Cerebellar cortex (tissue), 1 donor: ENCODE results near the gene JPH3.

Experiments used
- DNase-seq: peaks from one replicate; pipeline ENCODE4 v3.0.0-alpha.2; 2015; ENCODE audit warnings: low spot score

Gene JPH3

GRCh38 chr16:87601401-87601981, 817 bp upstream of the JPH3 start:
- no peak for DNase-seq

GRCh38 chr16:87602821-87603683, 744 bp downstream of the JPH3 start:
- no peak for DNase-seq

- peak; percentile 68 for DNase-seq
Measured at GRCh38 chr16:87603684-87604633, 1.7 kb downstream of the JPH3 start.

- DNase-seq = peak; percentile 83
Measured at GRCh38 chr16:87604634-87605111, 2.4 kb downstream of the JPH3 start.

- no peak for DNase-seq
Measured at GRCh38 chr16:87607223-87607622, 4.9 kb downstream of the JPH3 start.

- DNase-seq = no peak
Measured at GRCh38 chr16:87607871-87608270, 5.6 kb downstream of the JPH3 start.

GRCh38 chr16:87608400-87608985, 6.2 kb downstream of the JPH3 start:
- no peak for DNase-seq

- no peak for DNase-seq
Measured at GRCh38 chr16:87610026-87610425, 7.7 kb downstream of the JPH3 start.

- no peak for DNase-seq
Measured at GRCh38 chr16:87611456-87611855, 9.1 kb downstream of the JPH3 start.

GRCh38 chr16:87613961-87614360, 11.7 kb downstream of the JPH3 start:
- no peak for DNase-seq

GRCh38 chr16:87615621-87616041, 13.3 kb downstream of the JPH3 start:
- no peak for DNase-seq

GRCh38 chr16:87616556-87616955, 14.2 kb downstream of the JPH3 start:
- no peak for DNase-seq

- no peak for DNase-seq
Measured at GRCh38 chr16:87618216-87618615, 15.9 kb downstream of the JPH3 start.

- DNase-seq = no peak
Measured at GRCh38 chr16:87619360-87620200, 17.3 kb downstream of the JPH3 start.

GRCh38 chr16:87620201-87620495, 17.8 kb downstream of the JPH3 start:
- DNase-seq = no peak

- DNase-seq = no peak
Measured at GRCh38 chr16:87621550-87621829, 19.2 kb downstream of the JPH3 start.

GRCh38 chr16:87621976-87622713, 19.8 kb downstream of the JPH3 start:
- DNase-seq = no peak

- no peak for DNase-seq
Measured at GRCh38 chr16:87622756-87623319, 20.5 kb downstream of the JPH3 start.

- DNase-seq = no peak
Measured at GRCh38 chr16:87625241-87625797, 23.0 kb downstream of the JPH3 start.

- no peak for DNase-seq
Measured at GRCh38 chr16:87626401-87626800, 24.1 kb downstream of the JPH3 start.
